Activated naive CD8-positive, alpha-beta T cell treated with anti-CD3 and anti-CD28 coated beads, Interleukin-2, amount 10 ng/mL, durations not matched to agents 7 days and 5 days (primary cell): ENCODE measurements around the gene OBSCN. TPM values are rescaled to one million over a fixed set of nuclear protein-coding genes. Genes with fewer than 3 reads are reported as not detected.

ENCODE experiments used
- ATAC-seq: fragments of 150-1000 bp; cut with Tn5 transposase; one replicate; pipeline ENCODE4 v1.10.0; 2021; ENCODE audit warnings: low read depth, moderate library complexity
- POLR2A ChIA-PET: fragments of 350-600 bp; sonication (Branson Sonifier 250); formaldehyde crosslinking; loops from one replicate; lab custom pipeline; 2021; ENCODE audit warnings: antibody characterized with exemption; lab: Charles Lee
- DNase-seq: peaks from one replicate; pipeline ENCODE4 v3.0.0; 2021
- H3K27ac Mint-ChIP-seq: one replicate; pipeline ENCODE4 v1.8.0; 2022; ENCODE audit warnings: mild to moderate bottlenecking, mixed read lengths
- H3K27me3 Mint-ChIP-seq: one replicate; pipeline ENCODE4 v1.8.0; 2022; ENCODE audit warnings: mild to moderate bottlenecking, moderate library complexity, mixed read lengths
- H3K36me3 Mint-ChIP-seq: one replicate; pipeline ENCODE4 v1.8.0; 2021; ENCODE audit warnings: mild to moderate bottlenecking, mixed read lengths
- H3K4me1 Mint-ChIP-seq: one replicate; pipeline ENCODE4 v1.8.0; 2021; ENCODE audit warnings: mixed read lengths
- H3K4me3 Mint-ChIP-seq: one replicate; pipeline ENCODE4 v1.8.0; 2022; ENCODE audit warnings: mild to moderate bottlenecking, moderate library complexity, mixed read lengths
- H3K9me3 Mint-ChIP-seq: one replicate; pipeline ENCODE4 v1.8.0; 2021; ENCODE audit warnings: mixed read lengths
- total RNA-seq, 2 experiments: library from RNA; stranded (reverse); gene quantifications; one replicate each; pipeline ENCODE4 v1.2.3, GENCODE V29; 2021

The OBSCN gene
- total RNA-seq, 2 experiments from 2014 or later, result 44.3 to 44.7 TPM

GRCh38 chr1:228399531-228400236 lies 191.8 kb downstream of the OBSCN start:
- Mint-ChIP-seq H3K36me3 (peaks cover 27% of the 10 kb centered on the region), H3K9me3 (no peaks in the 10 kb centered on the region), H3K4me3 (no peak overlapping the region), H3K4me1 (peaks cover 44% of the 10 kb centered on the region), H3K27me3 (no peaks in the 10 kb centered on the region), H3K27ac (peak overlapping the region; percentile 21)
- POLR2A ChIA-PET, result no interaction called here
- peak; percentile 17 for DNase-seq
- no peak for ATAC-seq

DNA sequence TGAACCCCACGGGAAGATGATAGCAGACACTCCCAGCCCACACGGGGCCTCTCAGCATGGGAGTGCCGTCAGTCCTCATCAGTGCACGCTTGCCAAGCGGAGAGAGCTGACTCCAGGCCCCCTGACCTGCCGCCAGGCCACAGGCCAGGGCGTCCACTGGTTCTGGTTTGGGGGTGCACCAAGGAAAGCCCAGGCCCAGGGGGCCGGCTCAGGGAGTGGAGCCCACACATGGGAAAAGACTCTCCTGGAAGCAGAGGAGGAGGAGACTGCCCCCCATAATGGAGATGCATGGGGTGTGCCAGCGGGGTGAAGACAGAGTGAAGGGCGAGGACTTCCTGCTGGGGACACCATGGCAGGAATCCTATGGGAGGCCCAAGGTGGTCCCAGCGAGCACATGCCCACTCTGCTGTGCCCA lies 192.4 kb downstream of the OBSCN start:
- POLR2A ChIA-PET, result no interaction called here
- Mint-ChIP-seq H3K36me3 (peaks cover 30% of the 10 kb centered on the region), H3K4me1 (peaks cover 49% of the 10 kb centered on the region), H3K9me3 (no peaks in the 10 kb centered on the region), H3K27me3 (no peaks in the 10 kb centered on the region), H3K4me3 (no peak overlapping the region), H3K27ac (no peak overlapping the region)
- ATAC-seq, result no peak
- DNase-seq, result peak; percentile 26

GRCh38 chr1:228400692-228401454 lies 193.0 kb downstream of the OBSCN start:
- POLR2A ChIA-PET, result no interaction called here
- Mint-ChIP-seq H3K4me1 (peaks cover 50% of the 10 kb centered on the region), H3K27ac (peak overlapping the region; percentile 44), H3K9me3 (no peaks in the 10 kb centered on the region), H3K36me3 (peaks cover 32% of the 10 kb centered on the region), H3K4me3 (no peak overlapping the region), H3K27me3 (no peaks in the 10 kb centered on the region)
- DNase-seq (no peak), ATAC-seq (no peak)

GRCh38 chr1:228401782-228402640 lies 194.2 kb downstream of the OBSCN start:
- Mint-ChIP-seq H3K9me3 (no peaks in the 10 kb centered on the region), H3K27me3 (no peaks in the 10 kb centered on the region), H3K4me3 (no peak overlapping the region), H3K36me3 (peaks cover 28% of the 10 kb centered on the region), H3K4me1 (peaks cover 50% of the 10 kb centered on the region), H3K27ac (peak overlapping the region; percentile 81)
- no peak for DNase-seq
- ATAC-seq, result no peak
- POLR2A ChIA-PET, result interaction anchor here (1.0 to 1.5 kb wide), 2 partner anchors 55 to 188 kb away, joined by 3 to 4 read pairs; a partner anchor contains a TSS

- ATAC-seq (no peak), DNase-seq (no peak)
- Mint-ChIP-seq H3K9me3 (no peaks in the 10 kb centered on the region), H3K36me3 (peaks cover 25% of the 10 kb centered on the region), H3K4me3 (peak overlapping the region; percentile 30), H3K4me1 (peaks cover 47% of the 10 kb centered on the region), H3K27me3 (no peaks in the 10 kb centered on the region), H3K27ac (peak overlapping the region; percentile 81)
- POLR2A ChIA-PET, result interaction anchor here (1.0 to 1.5 kb wide), 3 partner anchors 10 to 189 kb away, joined by 3 to 4 read pairs (median 3); a partner anchor contains a TSS
These were observed 194.8 kb downstream of the OBSCN start for GRCh38 chr1:228402641-228403025.

- ATAC-seq (no peak), DNase-seq (no peak)
- no peaks in the 10 kb centered on the region for H3K9me3 Mint-ChIP-seq
- POLR2A ChIA-PET, result interaction anchor here (1.0 to 1.5 kb wide), 3 partner anchors 10 to 190 kb away, joined by 3 to 4 read pairs (median 3); a partner anchor contains a TSS
- peak overlapping the region; percentile 81 for H3K27ac Mint-ChIP-seq
- H3K36me3 Mint-ChIP-seq, result peaks cover 20% of the 10 kb centered on the region
- peak overlapping the region; percentile 99 for H3K4me3 Mint-ChIP-seq
- peaks cover 44% of the 10 kb centered on the region for H3K4me1 Mint-ChIP-seq
- H3K27me3 Mint-ChIP-seq, result no peaks in the 10 kb centered on the region
These were observed 195.4 kb downstream of the OBSCN start for GRCh38 chr1:228403231-228403631.

- POLR2A ChIA-PET, result interaction anchor here (0.7 to 4.2 kb wide), 7 partner anchors 11 to 239 kb away, joined by 3 to 107 read pairs (median 3); partner anchors contain the start of gene IBA57
- Mint-ChIP-seq H3K9me3 (no peaks in the 10 kb centered on the region), H3K27me3 (no peaks in the 10 kb centered on the region), H3K4me3 (peak overlapping the region; percentile 99), H3K36me3 (peaks cover 20% of the 10 kb centered on the region), H3K4me1 (peaks cover 44% of the 10 kb centered on the region), H3K27ac (peak overlapping the region; percentile 81)
- DNase-seq (no peak), ATAC-seq (peak; percentile 20)
These were observed 196.4 kb downstream of the OBSCN start for GRCh38 chr1:228404107-228404720.

DNA sequence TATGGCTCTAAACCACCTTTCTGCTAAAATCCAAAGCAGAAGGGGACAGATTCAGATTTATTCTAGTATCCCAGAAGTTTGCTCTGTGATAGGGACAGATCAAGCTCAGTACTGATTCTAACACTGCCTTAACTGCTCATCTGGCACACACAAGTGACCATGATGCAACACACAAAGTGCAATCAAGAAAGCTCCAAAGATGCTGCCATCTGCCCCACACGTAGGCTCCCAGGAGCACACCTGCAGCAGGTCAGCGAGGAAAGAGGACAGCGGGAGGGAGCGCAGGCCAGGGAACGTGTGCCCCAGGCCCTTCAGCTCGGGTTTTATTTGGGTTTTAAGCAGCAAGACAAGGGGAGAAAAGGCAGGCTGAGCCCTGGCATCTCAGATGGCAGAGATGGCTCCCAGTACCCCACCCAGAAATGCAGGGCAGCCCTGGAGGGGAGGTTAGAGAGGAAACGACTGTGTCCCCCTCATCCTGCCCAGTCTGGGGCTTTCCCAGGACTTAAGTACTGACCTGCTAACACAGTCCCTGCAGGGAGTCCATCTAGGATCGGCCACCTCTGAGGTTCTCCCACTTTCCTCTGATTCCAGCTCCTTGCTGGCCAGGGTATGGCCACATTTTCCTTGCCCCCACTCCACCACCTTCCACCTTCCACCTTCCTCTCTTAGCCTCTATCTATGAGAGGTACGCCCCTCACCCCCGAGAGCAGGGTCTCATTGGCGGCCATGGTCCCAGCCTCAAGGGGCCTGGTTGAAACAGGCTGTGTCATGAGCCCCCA lies 197.5 kb downstream of the OBSCN start:
- POLR2A ChIA-PET, result interaction anchor here (0.8 to 4.2 kb wide), 15 partner anchors 8 to 265 kb away, joined by 3 to 107 read pairs (median 4); partner anchors contain the start of genes IBA57 and RNF187
- H3K27ac Mint-ChIP-seq, result peak overlapping the region; percentile 95
- no peaks in the 10 kb centered on the region for H3K9me3 Mint-ChIP-seq
- peaks cover 18% of the 10 kb centered on the region for H3K36me3 Mint-ChIP-seq
- no peaks in the 10 kb centered on the region for H3K27me3 Mint-ChIP-seq
- peaks cover 43% of the 10 kb centered on the region for H3K4me1 Mint-ChIP-seq
- ATAC-seq, result no peak
- DNase-seq, result no peak
- H3K4me3 Mint-ChIP-seq, result peak overlapping the region; percentile 99

DNA sequence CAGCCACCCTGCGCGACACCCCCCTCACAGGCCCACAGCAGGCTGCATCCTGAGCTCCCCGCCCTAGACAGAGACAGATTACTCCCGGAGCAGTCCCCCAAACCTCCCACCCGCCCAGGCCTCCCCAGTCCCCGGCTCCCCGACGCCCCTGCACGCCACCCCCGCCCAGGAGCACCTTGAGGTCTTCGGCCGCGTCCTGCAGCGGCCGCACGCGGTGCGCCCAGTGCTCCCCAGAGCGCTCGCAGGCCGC lies 198.1 kb downstream of the OBSCN start:
- peak; percentile 5 for ATAC-seq
- Mint-ChIP-seq H3K9me3 (no peaks in the 10 kb centered on the region), H3K4me1 (peaks cover 42% of the 10 kb centered on the region), H3K36me3 (peaks cover 15% of the 10 kb centered on the region), H3K27ac (peak overlapping the region; percentile 95), H3K27me3 (no peaks in the 10 kb centered on the region), H3K4me3 (peak overlapping the region; percentile 99)
- POLR2A ChIA-PET, result interaction anchor here (0.6 to 4.2 kb wide), 17 partner anchors 9 to 324 kb away, joined by 3 to 107 read pairs (median 5); partner anchors contain the start of genes ARF1, IBA57 and RNF187
- DNase-seq, result no peak

GRCh38 chr1:228407106-228408040 lies 199.5 kb downstream of the OBSCN start:
- Mint-ChIP-seq H3K36me3 (peaks cover 14% of the 10 kb centered on the region), H3K4me3 (peak overlapping the region; percentile 99), H3K9me3 (no peaks in the 10 kb centered on the region), H3K4me1 (peaks cover 36% of the 10 kb centered on the region), H3K27me3 (no peaks in the 10 kb centered on the region), H3K27ac (peak overlapping the region; percentile 74)
- no peak for ATAC-seq
- no peak for DNase-seq
- POLR2A ChIA-PET, result interaction anchor here (0.6 to 4.2 kb wide), 37 partner anchors 8 to 1814 kb away, joined by 3 to 107 read pairs (median 5); partner anchors contain the start of genes ARF1, IBA57 and MRPL55
